Measurements from ENCODE around the gene EIF2S2.

DNA sequence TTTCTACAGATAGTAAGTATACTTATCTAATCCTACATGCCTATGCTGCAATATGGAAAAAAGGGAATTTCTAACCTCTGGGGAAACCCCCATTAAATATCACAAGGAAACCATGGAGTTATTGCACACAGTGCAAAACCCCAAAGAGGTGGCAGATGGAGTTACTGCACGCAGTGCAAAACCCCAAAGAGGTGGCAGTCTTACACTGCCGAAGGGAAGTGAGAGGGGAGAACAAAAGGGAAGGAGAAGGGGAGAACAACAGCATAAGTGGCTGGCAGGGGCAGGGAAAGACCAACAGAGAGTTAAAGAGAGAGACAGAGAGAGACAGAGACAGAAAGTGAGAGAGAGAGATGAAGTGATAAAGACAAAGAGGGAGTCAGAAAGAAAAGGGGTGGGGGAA, 43.8 kb upstream of the EIF2S2 start:
- TF ChIP-seq, protein P1, sequence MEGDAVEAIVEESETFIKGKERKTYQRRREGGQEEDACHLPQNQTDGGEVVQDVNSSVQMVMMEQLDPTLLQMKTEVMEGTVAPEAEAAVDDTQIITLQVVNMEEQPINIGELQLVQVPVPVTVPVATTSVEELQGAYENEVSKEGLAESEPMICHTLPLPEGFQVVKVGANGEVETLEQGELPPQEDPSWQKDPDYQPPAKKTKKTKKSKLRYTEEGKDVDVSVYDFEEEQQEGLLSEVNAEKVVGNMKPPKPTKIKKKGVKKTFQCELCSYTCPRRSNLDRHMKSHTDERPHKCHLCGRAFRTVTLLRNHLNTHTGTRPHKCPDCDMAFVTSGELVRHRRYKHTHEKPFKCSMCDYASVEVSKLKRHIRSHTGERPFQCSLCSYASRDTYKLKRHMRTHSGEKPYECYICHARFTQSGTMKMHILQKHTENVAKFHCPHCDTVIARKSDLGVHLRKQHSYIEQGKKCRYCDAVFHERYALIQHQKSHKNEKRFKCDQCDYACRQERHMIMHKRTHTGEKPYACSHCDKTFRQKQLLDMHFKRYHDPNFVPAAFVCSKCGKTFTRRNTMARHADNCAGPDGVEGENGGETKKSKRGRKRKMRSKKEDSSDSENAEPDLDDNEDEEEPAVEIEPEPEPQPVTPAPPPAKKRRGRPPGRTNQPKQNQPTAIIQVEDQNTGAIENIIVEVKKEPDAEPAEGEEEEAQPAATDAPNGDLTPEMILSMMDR (IDR thresholded peaks at IDR 0.05), result no peak
- no peak for TF ChIP-seq POLR2A (IDR thresholded peaks at IDR 0.05)
